HEK293 (cell line): ENCODE data around the gene AMZ2.
"Not testable (repeated sequence)": the region's sequence is repeated elsewhere in the genome, so short reads cannot be mapped to it uniquely, and the experiment has no call there.

Source experiments
- CTCF ChIA-PET: fragments of 350-600 bp; formaldehyde crosslinking; extraction: SDS; loops from one replicate; lab custom pipeline; 2021; ENCODE audit warnings: antibody characterized with exemption; lab: Yijun Ruan, JAX
- POLR2A ChIA-PET: fragments of 300-600 bp; formaldehyde crosslinking; extraction: SDS; loops from one replicate; lab custom pipeline; 2020; ENCODE audit warnings: antibody characterized with exemption, inconsistent platforms; lab: Yijun Ruan, JAX
- H3K27ac ChIP-seq: fragments of 200-500 bp; sonication (Bioruptor generic); 2 replicates; pipeline ENCODE4 v1.5.1; 2014; ENCODE audit warnings: low read depth, low read length, control low read depth, inconsistent platforms; ENCODE audit errors: extremely low read depth
- H3K36me3 ChIP-seq, 2 experiments: fragments of 200-500 bp in 1 of 2; sonication (Bioruptor generic) in 1 of 2; 1 replicate in 1 of 2; 2 replicates in 1 of 2; pipeline ENCODE4 v1.5.1; 2014 to 2017; ENCODE audit warnings: inconsistent platforms in 2 of 2, low read length in 2 of 2; ENCODE audit not compliant: control insufficient read depth in 2 of 2, insufficient read depth in 1 of 2
- H3K4me1 ChIP-seq: fragments of 200-500 bp; sonication (Bioruptor generic); 2 replicates; pipeline ENCODE4 v1.5.1; 2014; ENCODE audit warnings: mild to moderate bottlenecking, low read length, inconsistent platforms; ENCODE audit not compliant: control insufficient read depth, insufficient read depth
- H3K4me3 ChIP-seq: 2 replicates; pipeline ENCODE4 v1.5.1; 2011; ENCODE audit warnings: low read depth, mild to moderate bottlenecking, control low read depth, low read length, moderate library complexity
- H3K9me3 ChIP-seq: fragments of 200-500 bp; sonication (Bioruptor generic); 2 replicates; pipeline ENCODE4 v1.5.1; 2014; ENCODE audit warnings: low read depth, low read length, inconsistent platforms; ENCODE audit not compliant: control insufficient read depth, insufficient read depth
- GLI4 ChIP-seq: fragments of 450-650 bp; formaldehyde crosslinking; IDR thresholded peaks from 2 replicates; pipeline ENCODE4 v1.5.1; 2016; ENCODE audit warnings: missing biosample characterization, missing genetic modification characterization
- HOXD13 ChIP-seq: sonication (generic); formaldehyde crosslinking; IDR thresholded peaks from 2 replicates; pipeline ENCODE4 v1.8.0; 2022; ENCODE audit warnings: missing genetic modification reagents, borderline replicate concordance
- IKZF3 ChIP-seq: fragments of 450-650 bp; IDR thresholded peaks from 2 replicates; pipeline ENCODE4 v1.5.0; 2018; ENCODE audit warnings: missing biosample characterization, mild to moderate bottlenecking, missing genetic modification characterization, moderate library complexity
- OVOL3 ChIP-seq: fragments of 450-650 bp; formaldehyde crosslinking; IDR thresholded peaks from 2 replicates; pipeline ENCODE4 v1.5.1; 2016; ENCODE audit warnings: missing biosample characterization, missing genetic modification characterization
- ZBTB1 ChIP-seq: fragments of 450-650 bp; formaldehyde crosslinking; IDR thresholded peaks from 2 replicates; pipeline ENCODE4 v1.5.1; 2016; ENCODE audit warnings: missing biosample characterization, missing genetic modification characterization
- ZBTB10 ChIP-seq: fragments of 450-650 bp; formaldehyde crosslinking; IDR thresholded peaks from 2 replicates; pipeline ENCODE4 v1.5.1; 2016; ENCODE audit warnings: missing biosample characterization, missing genetic modification characterization
- ZBTB17 ChIP-seq: fragments of 450-650 bp; formaldehyde crosslinking; IDR thresholded peaks from 2 replicates; pipeline ENCODE4 v1.5.1; 2016; ENCODE audit warnings: missing biosample characterization, missing genetic modification characterization
- ZBTB6 ChIP-seq: fragments of 450-650 bp; formaldehyde crosslinking; IDR thresholded peaks from 2 replicates; pipeline ENCODE4 v1.5.1; 2017; ENCODE audit warnings: missing biosample characterization, missing genetic modification characterization
- ZNF121 ChIP-seq: fragments of 450-650 bp; formaldehyde crosslinking; IDR thresholded peaks from 2 replicates; pipeline ENCODE4 v1.5.1; 2016; ENCODE audit warnings: missing biosample characterization, missing genetic modification characterization
- ZNF248 ChIP-seq: fragments of 450-650 bp; formaldehyde crosslinking; IDR thresholded peaks from 2 replicates; pipeline ENCODE4 v1.5.1; 2017; ENCODE audit warnings: missing biosample characterization, missing genetic modification characterization
- ZNF26 ChIP-seq: fragments of 450-650 bp; formaldehyde crosslinking; IDR thresholded peaks from 2 replicates; pipeline ENCODE4 v1.5.1; 2016; ENCODE audit warnings: missing biosample characterization, missing genetic modification characterization
- ZNF423 ChIP-seq: fragments of 450-650 bp; formaldehyde crosslinking; IDR thresholded peaks from 2 replicates; pipeline ENCODE4 v1.5.1; 2016; ENCODE audit warnings: missing biosample characterization, missing genetic modification characterization
- ZNF558 ChIP-seq: fragments of 450-650 bp; formaldehyde crosslinking; IDR thresholded peaks from 2 replicates; pipeline ENCODE4 v1.5.1; 2016; ENCODE audit warnings: missing biosample characterization, missing genetic modification characterization
- ZNF677 ChIP-seq: fragments of 450-650 bp; IDR thresholded peaks from 2 replicates; pipeline ENCODE4 v1.5.0; 2018; ENCODE audit warnings: missing biosample characterization, mild to moderate bottlenecking, missing genetic modification characterization, moderate library complexity
- ZNF692 ChIP-seq: fragments of 450-650 bp; formaldehyde crosslinking; IDR thresholded peaks from 2 replicates; pipeline ENCODE4 v1.5.1; 2016; ENCODE audit warnings: missing biosample characterization, missing genetic modification characterization
- ZNF830 ChIP-seq: fragments of 450-650 bp; IDR thresholded peaks from 2 replicates; pipeline ENCODE4 v1.5.0; 2018; ENCODE audit warnings: missing biosample characterization, missing genetic modification characterization, low read depth, mild to moderate bottlenecking, moderate library complexity
- ZSCAN30 ChIP-seq: fragments of 450-650 bp; IDR thresholded peaks from 2 replicates; pipeline ENCODE4 v1.5.1; 2018; ENCODE audit warnings: missing biosample characterization, mild to moderate bottlenecking, missing genetic modification characterization, moderate library complexity

The AMZ2 gene

GRCh38 chr17:68273722-68274121 lies 25.9 kb downstream of the AMZ2 start:
- H3K36me3 ChIP-seq, result no peaks in the 10 kb centered on the region; a peak in 1 of 3 replicates
- H3K27ac ChIP-seq, result no peak overlapping the region
- no peak overlapping the region for H3K4me3 ChIP-seq
- CTCF ChIA-PET, result interaction anchor here (0.6 to 1.9 kb wide), 4 partner anchors 11 to 26 kb away, joined by 3 to 10 read pairs (median 4); partner anchors contain the start of gene AMZ2
- POLR2A ChIA-PET, result no interaction called here
- TF ChIP-seq GLI4 (tag by site-specific recombination) (no peak), HOXD13 (CRISPR knock-in tag) (no peak), IKZF3 (tag by site-specific recombination) (no peak), ZNF423 (no peak), ZBTB6 (no peak), ZNF248 (no peak), ZNF692 (tag by site-specific recombination) (no peak), ZNF677 (tag by site-specific recombination) (no peak), ZBTB1 (tag by site-specific recombination) (no peak), ZNF558 (tag by site-specific recombination) (no peak), ZBTB17 (tag by site-specific recombination) (no peak), ZNF26 (no peak), ZNF830 (tag by site-specific recombination) (no peak), ZBTB10 (no peak), OVOL3 (tag by site-specific recombination) (no peak), ZSCAN30 (tag by site-specific recombination) (no peak)
- no peaks in the 10 kb centered on the region for H3K4me1 ChIP-seq
- H3K9me3 ChIP-seq, result no peaks in the 10 kb centered on the region; the same call in 1 of the 2 replicates

GRCh38 chr17:68276339-68276738 lies 28.5 kb downstream of the AMZ2 start:
- H3K36me3 ChIP-seq, H3K4me1 ChIP-seq, H3K27ac ChIP-seq, POLR2A ChIA-PET, H3K4me3 ChIP-seq, H3K9me3 ChIP-seq: not testable (repeated sequence)
- CTCF ChIA-PET, result interaction anchor here (0.9 to 1.1 kb wide), 2 partner anchors 17 to 141 kb away, joined by 3 to 4 read pairs; no protein-coding TSS in a partner anchor
- peak; percentile 88 for TF ChIP-seq ZNF121 (tag by site-specific recombination)
